GM18907 (cell line): ENCODE results near the gene GOLPH3L.
"Not testable (repeated sequence)": the region's sequence is repeated elsewhere in the genome, so short reads cannot be mapped to it uniquely, and the experiment has no call there.

Source experiments
- ATAC-seq: cut with Tn5 transposase; IDR thresholded peaks from one replicate; pipeline ENCODE4 v1.9.1; 2021; ENCODE audit warnings: mild to moderate bottlenecking, moderate library complexity; ENCODE audit not compliant: unreplicated experiment

Gene GOLPH3L

GRCh38 chr1:150696995-150697927, at the start of gene GOLPH3L:
Gene GOLPH3L, minus strand, starts transcription at chr1:150697154. Its CDS starts 2,316 bp downstream, at chr1:150694838.
- peak; percentile 99 for ATAC-seq

DNA sequence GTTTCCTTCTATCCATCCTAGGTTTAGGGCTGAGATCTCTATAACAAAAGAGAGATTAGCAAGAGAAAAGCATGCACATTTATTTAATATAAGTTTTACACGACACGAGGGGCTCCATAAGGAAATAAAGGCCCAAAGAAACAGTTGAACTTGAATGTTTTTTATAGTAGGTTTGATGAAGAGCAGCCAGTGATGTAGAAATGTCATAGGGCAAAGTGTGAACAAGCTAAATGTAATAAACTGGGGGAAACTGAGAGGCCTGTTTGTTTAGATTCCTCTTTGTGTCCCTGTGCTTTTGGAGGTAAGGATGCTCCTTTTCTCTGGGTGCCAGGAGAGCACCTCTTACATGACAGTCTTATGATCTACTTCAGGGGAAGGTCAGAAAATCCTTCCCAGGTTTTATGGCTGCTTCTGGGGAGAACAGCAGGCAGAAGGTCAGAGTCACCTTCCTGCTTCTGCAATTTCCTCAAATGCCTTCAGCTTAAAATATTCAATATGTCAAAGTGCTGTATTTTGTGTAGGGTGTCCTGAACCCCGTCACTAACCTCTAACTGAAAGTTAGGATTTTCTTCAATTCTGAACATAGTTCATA, 33.3 kb upstream of the GOLPH3L start:
- ATAC-seq: no peak

DNA sequence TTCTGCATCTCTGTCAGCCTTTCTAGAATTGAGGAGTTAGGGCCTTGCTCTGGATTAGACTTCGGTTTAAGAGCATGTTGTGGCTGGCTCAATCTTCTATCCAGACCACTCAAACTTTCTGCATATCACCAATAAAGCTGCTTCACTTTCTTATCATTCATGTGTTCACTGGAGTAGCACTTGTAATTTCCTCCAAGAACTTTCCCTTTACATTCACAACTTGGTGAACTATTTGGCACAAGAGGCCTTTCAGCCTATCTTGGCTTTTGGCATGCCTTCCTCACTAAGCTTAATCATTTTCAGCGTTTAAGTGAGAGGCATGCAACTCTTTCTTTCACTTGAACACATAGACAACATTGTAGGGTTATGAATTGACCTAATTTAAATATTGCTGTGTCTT, 27.4 kb upstream of the GOLPH3L start:
- ATAC-seq: no peak

GRCh38 chr1:150720703-150721102, 23.7 kb upstream of the GOLPH3L start, which contains the start of gene HORMAD1:
Gene HORMAD1, minus strand, starts transcription at chr1:150720895. Its CDS starts 1,390 bp downstream, at chr1:150719505.
- no peak for ATAC-seq

DNA sequence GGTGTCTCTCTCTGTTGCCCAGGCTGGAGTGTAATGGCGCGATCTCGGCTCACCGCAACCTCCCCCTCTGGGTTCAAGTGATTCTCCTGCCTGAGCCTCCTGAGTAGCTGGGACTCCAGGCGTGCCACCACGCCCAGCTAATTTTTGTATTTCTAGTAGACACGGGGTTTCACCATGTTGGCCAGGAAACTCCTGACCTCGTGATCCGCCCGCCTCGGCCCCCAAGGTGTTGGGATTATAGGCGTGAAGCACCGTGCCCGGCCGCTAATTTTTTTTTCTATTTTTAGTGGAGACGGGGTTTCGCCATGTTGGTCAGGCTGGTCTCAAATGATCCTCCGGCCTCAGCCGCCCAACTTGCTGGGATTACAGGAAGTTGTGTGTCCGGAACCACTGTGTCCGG, 23.1 kb upstream of the GOLPH3L start:
- no peak for ATAC-seq

GRCh38 chr1:150718225-150718891, 21.4 kb upstream of the GOLPH3L start:
- no peak for ATAC-seq

GRCh38 chr1:150709031-150709430, 12.1 kb upstream of the GOLPH3L start:
- ATAC-seq: not testable (repeated sequence)

- peak; percentile 69 for ATAC-seq
These were observed 11.6 kb upstream of the GOLPH3L start for GRCh38 chr1:150708595-150708994.

- no peak for ATAC-seq
These were observed 9.1 kb upstream of the GOLPH3L start for GRCh38 chr1:150706091-150706490.

DNA sequence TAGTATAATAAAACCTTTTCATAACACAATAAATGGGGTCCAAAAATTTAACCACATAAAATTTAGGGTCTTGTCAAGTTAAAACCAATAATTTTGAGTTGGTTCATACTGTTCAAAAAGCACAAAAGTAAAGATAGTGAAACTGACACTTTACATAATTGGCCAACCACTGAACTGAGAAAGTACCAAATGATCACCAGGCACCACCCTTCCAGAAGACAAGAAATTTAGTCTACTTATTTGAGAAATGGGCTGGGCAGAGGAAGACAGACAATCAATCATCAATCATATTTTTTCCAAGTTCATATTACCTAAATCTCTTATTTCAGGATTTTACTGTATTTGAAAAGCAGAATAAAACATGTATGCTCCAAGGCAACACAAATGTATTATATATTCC, 6.5 kb upstream of the GOLPH3L start:
- no peak for ATAC-seq

GRCh38 chr1:150696590-150696989, 364 bp downstream of the GOLPH3L start:
- no peak for ATAC-seq

- no peak for ATAC-seq
These were observed 792 bp downstream of the GOLPH3L start for GRCh38 chr1:150696162-150696561.

- no peak for ATAC-seq
These were observed 1.4 kb downstream of the GOLPH3L start for GRCh38 chr1:150695561-150695960.

DNA sequence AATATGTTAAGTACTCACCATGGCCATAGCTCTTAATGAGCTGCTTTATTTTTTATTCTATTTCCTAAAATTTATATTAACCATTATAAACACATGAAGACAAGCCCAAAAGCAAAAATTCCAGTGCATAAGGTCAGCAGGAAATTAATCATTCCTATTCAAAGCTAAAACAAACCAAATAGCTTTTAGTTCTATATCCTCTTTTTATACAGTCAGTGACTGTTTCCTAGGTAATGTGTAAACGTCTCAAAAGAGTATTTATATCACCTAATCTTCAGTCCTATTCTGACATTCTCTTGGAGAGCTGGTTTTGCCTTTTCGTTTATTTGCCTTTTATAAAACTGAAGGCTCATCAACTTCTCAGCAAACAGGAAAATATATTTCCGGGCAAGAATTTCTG, 4.2 kb downstream of the GOLPH3L start:
- no peak for ATAC-seq

DNA sequence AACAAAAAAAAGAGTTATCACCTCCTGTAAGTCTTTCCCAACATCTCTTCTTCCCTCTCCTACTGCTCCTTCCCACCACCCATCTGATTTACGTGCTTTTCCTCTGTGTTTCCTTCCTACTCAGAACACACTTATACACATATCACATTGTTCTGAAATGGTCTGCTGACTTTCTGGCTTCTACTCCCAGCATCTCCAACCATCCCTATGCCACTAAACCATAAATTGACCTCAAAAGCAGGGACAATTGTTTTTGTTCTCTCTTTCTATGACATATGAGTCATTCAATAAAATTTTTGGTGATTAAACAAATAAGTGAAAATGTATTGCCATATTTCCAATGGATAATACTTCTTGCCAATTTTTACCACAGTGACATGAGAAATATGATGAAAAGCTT, 8.2 kb downstream of the GOLPH3L start:
- no peak for ATAC-seq

GRCh38 chr1:150686275-150686674, 10.7 kb downstream of the GOLPH3L start:
- no peak for ATAC-seq

DNA sequence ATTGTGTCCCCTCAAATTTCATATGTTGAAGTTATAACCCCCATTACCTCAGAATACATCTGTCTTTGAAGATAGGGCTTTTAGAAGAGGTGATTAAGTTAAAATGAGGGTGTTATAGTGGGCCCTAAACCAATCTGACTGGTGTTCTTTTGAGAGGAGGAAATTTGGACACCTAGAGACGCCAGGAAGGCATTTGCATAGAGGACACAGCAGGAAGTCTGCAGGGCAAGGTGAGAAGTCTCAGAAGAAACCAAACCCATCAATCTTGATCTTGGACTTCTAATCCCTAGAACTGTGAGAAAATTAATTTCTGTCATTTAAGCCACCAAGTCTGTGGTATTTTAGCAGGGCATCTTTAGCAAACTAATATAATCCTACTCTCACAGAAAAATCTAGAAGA, 13.0 kb downstream of the GOLPH3L start:
- ATAC-seq: no peak

DNA sequence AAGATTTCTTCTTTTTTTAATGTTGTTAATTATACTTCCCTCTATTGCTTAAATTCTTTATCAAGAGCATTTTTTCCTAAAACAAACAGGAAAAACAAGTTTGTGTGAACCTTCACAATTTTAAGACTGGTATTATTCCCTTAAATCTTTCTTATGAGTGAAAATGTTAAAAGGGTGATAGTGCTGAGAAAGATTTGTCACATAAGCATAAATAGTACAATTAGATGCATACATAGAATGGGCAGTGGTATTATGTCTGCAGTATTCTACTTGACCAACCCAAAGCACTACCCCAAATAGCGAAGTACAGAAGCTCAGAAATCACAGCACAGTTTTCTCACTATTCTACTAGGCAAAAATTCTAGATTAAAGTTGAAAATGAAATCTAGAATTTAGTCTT, 18.0 kb downstream of the GOLPH3L start:
- no peak for ATAC-seq

- no peak for ATAC-seq
These were observed 22.1 kb downstream of the GOLPH3L start for GRCh38 chr1:150674881-150675280.

DNA sequence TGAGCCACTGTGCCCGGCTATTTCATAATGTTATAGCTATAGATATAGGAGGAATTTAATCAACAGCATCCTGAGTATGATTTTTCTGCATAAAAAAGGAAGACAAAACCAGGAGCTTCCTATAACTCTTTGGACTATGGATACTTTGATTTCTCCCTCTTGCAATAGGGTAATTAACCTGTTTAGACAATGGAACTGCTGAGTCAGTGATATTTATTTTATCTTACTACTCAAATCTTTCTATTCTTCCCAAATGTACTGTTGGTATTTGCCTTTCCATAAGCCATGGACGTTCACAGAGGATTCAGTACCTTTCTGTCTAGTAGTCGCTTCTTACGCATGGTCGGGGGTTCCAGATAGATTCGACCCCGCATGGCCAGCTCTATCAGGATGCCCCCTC, 33.6 kb downstream of the GOLPH3L start:
- ATAC-seq: no peak

- ATAC-seq: no peak
These were observed 34.1 kb downstream of the GOLPH3L start for GRCh38 chr1:150662811-150663210.

DNA sequence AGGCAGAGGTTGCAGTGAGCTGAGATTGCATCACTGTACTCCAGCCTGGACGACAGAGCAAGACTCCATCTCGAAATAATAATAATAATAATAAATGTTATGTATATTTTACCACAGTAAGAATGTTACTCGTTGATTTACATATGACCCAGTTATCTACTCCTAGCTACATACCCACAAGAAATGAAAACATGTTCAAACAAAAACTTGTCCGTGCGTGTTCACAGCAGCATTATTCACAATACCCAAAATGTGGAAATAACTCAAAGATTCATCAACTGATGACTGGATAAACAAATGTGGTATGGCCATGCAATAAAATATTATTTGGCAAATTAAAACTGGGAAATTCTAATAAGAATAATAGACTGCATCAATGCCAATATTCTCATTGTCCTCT, 35.8 kb downstream of the GOLPH3L start:
- no peak for ATAC-seq
